Measurements from ENCODE around the gene BMP10.

DNA sequence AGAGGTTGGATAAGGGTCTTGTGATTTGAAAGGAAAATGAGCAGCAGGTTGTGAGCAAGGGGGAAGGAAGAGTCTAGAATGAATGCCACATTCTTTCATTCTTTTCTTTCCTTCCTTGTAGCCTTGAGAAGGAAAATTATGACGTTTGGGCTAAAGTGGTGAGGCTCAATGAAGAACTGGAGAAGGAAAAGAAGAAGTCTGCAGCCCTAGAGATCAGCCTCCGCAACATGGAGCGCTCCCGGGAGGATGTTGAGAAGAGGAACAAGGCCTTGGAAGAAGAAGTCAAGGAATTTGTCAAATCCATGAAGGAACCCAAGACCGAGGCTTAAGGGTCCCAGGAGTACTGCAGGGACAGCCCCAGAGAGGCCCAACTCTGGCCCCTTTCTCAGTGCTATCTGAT is 45.3 kb downstream of the BMP10 start:
- TF ChIP-seq, protein P1, sequence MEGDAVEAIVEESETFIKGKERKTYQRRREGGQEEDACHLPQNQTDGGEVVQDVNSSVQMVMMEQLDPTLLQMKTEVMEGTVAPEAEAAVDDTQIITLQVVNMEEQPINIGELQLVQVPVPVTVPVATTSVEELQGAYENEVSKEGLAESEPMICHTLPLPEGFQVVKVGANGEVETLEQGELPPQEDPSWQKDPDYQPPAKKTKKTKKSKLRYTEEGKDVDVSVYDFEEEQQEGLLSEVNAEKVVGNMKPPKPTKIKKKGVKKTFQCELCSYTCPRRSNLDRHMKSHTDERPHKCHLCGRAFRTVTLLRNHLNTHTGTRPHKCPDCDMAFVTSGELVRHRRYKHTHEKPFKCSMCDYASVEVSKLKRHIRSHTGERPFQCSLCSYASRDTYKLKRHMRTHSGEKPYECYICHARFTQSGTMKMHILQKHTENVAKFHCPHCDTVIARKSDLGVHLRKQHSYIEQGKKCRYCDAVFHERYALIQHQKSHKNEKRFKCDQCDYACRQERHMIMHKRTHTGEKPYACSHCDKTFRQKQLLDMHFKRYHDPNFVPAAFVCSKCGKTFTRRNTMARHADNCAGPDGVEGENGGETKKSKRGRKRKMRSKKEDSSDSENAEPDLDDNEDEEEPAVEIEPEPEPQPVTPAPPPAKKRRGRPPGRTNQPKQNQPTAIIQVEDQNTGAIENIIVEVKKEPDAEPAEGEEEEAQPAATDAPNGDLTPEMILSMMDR (IDR thresholded peaks at IDR 0.05), result no peak
- no peak for TF ChIP-seq POLR2A (IDR thresholded peaks at IDR 0.05)

All from adrenal gland (tissue), 5 donors.